Measurements from ENCODE around the gene GLI3.

The GLI3 gene

GRCh38 chr7:41974870-41975557 is 262.0 kb downstream of the GLI3 start:
- Mint-ChIP-seq H3K4me3 (no peak overlapping the region), H3K9me3 (no peaks in the 10 kb centered on the region), H3K27ac (no peak overlapping the region), H3K4me1 (no peaks in the 10 kb centered on the region), H3K27me3 (peaks cover 3% of the 10 kb centered on the region), H3K36me3 (no peaks in the 10 kb centered on the region)

- peaks cover 3% of the 10 kb centered on the region for H3K27me3 Mint-ChIP-seq
- H3K36me3 Mint-ChIP-seq = no peaks in the 10 kb centered on the region
- H3K9me3 Mint-ChIP-seq = no peaks in the 10 kb centered on the region
- H3K4me1 Mint-ChIP-seq = no peaks in the 10 kb centered on the region
- H3K27ac Mint-ChIP-seq = no peak overlapping the region
- no peak overlapping the region for H3K4me3 Mint-ChIP-seq
Observed at GRCh38 chr7:41973202-41973730, 263.7 kb downstream of the GLI3 start.

- no peaks in the 10 kb centered on the region for H3K9me3 Mint-ChIP-seq
- H3K4me3 Mint-ChIP-seq = no peak overlapping the region
- peaks cover 3% of the 10 kb centered on the region for H3K27me3 Mint-ChIP-seq
- H3K4me1 Mint-ChIP-seq = no peaks in the 10 kb centered on the region
- no peaks in the 10 kb centered on the region for H3K36me3 Mint-ChIP-seq
- H3K27ac Mint-ChIP-seq = no peak overlapping the region
Observed at GRCh38 chr7:41972776-41973175, 264.2 kb downstream of the GLI3 start.

- Mint-ChIP-seq H3K4me1 (no peaks in the 10 kb centered on the region), H3K4me3 (no peak overlapping the region), H3K9me3 (no peaks in the 10 kb centered on the region), H3K27me3 (peaks cover 3% of the 10 kb centered on the region), H3K27ac (no peak overlapping the region), H3K36me3 (no peaks in the 10 kb centered on the region)
Observed at GRCh38 chr7:41972270-41972669, 264.7 kb downstream of the GLI3 start.

GRCh38 chr7:41971640-41972187 is 265.3 kb downstream of the GLI3 start:
- peaks cover 3% of the 10 kb centered on the region for H3K27me3 Mint-ChIP-seq
- no peaks in the 10 kb centered on the region for H3K4me1 Mint-ChIP-seq
- no peak overlapping the region for H3K4me3 Mint-ChIP-seq
- no peaks in the 10 kb centered on the region for H3K36me3 Mint-ChIP-seq
- no peaks in the 10 kb centered on the region for H3K9me3 Mint-ChIP-seq
- H3K27ac Mint-ChIP-seq = no peak overlapping the region

- no peak overlapping the region for H3K4me3 Mint-ChIP-seq
- H3K27ac Mint-ChIP-seq = no peak overlapping the region
- H3K4me1 Mint-ChIP-seq = no peaks in the 10 kb centered on the region
- H3K27me3 Mint-ChIP-seq = peaks cover 3% of the 10 kb centered on the region
- no peaks in the 10 kb centered on the region for H3K36me3 Mint-ChIP-seq
- no peaks in the 10 kb centered on the region for H3K9me3 Mint-ChIP-seq
Observed at GRCh38 chr7:41970941-41971340, 266.1 kb downstream of the GLI3 start.

GRCh38 chr7:41969561-41970105 is 267.4 kb downstream of the GLI3 start:
- no peaks in the 10 kb centered on the region for H3K4me1 Mint-ChIP-seq
- H3K36me3 Mint-ChIP-seq = no peaks in the 10 kb centered on the region
- no peaks in the 10 kb centered on the region for H3K27me3 Mint-ChIP-seq
- no peak overlapping the region for H3K4me3 Mint-ChIP-seq
- H3K9me3 Mint-ChIP-seq = no peaks in the 10 kb centered on the region
- no peak overlapping the region for H3K27ac Mint-ChIP-seq

GRCh38 chr7:41967156-41967555 is 269.9 kb downstream of the GLI3 start:
- no peaks in the 10 kb centered on the region for H3K9me3 Mint-ChIP-seq

GRCh38 chr7:41965951-41966505 is 271.0 kb downstream of the GLI3 start:
- Mint-ChIP-seq H3K36me3 (no peaks in the 10 kb centered on the region), H3K9me3 (no peaks in the 10 kb centered on the region), H3K4me1 (no peaks in the 10 kb centered on the region), H3K4me3 (no peak overlapping the region), H3K27me3 (peaks cover 2% of the 10 kb centered on the region), H3K27ac (no peak overlapping the region)

More at GRCh38 chr7:41967156-41967555, 269.9 kb downstream of the GLI3 start:
- Mint-ChIP-seq H3K4me3 (no peak overlapping the region), H3K27ac (no peak overlapping the region), H3K27me3 (no peaks in the 10 kb centered on the region), H3K4me1 (no peaks in the 10 kb centered on the region), H3K36me3 (no peaks in the 10 kb centered on the region)

- Mint-ChIP-seq H3K9me3 (no peaks in the 10 kb centered on the region), H3K36me3 (no peaks in the 10 kb centered on the region), H3K27ac (no peak overlapping the region), H3K27me3 (peaks cover 5% of the 10 kb centered on the region), H3K4me3 (no peak overlapping the region), H3K4me1 (no peaks in the 10 kb centered on the region)
Observed at GRCh38 chr7:41964849-41965745, 271.9 kb downstream of the GLI3 start.

- Mint-ChIP-seq H3K4me1 (no peaks in the 10 kb centered on the region), H3K4me3 (no peak overlapping the region), H3K9me3 (no peaks in the 10 kb centered on the region), H3K36me3 (no peaks in the 10 kb centered on the region), H3K27me3 (peaks cover 7% of the 10 kb centered on the region), H3K27ac (no peak overlapping the region)
Observed at GRCh38 chr7:41964183-41964753, 272.7 kb downstream of the GLI3 start.

- Mint-ChIP-seq H3K4me1 (no peaks in the 10 kb centered on the region), H3K36me3 (no peaks in the 10 kb centered on the region), H3K4me3 (no peak overlapping the region), H3K27ac (no peak overlapping the region), H3K9me3 (no peaks in the 10 kb centered on the region), H3K27me3 (peaks cover 23% of the 10 kb centered on the region)
Observed at GRCh38 chr7:41956705-41957104, 280.3 kb downstream of the GLI3 start.

- H3K9me3 Mint-ChIP-seq = no peaks in the 10 kb centered on the region
- no peaks in the 10 kb centered on the region for H3K36me3 Mint-ChIP-seq
- H3K27me3 Mint-ChIP-seq = peaks cover 23% of the 10 kb centered on the region
- no peak overlapping the region for H3K4me3 Mint-ChIP-seq
- H3K27ac Mint-ChIP-seq = no peak overlapping the region
- H3K4me1 Mint-ChIP-seq = no peaks in the 10 kb centered on the region
Observed at GRCh38 chr7:41955893-41956675, 280.9 kb downstream of the GLI3 start.

- Mint-ChIP-seq H3K4me3 (no peak overlapping the region), H3K27me3 (peaks cover 23% of the 10 kb centered on the region), H3K4me1 (no peaks in the 10 kb centered on the region), H3K27ac (no peak overlapping the region), H3K36me3 (no peaks in the 10 kb centered on the region), H3K9me3 (no peaks in the 10 kb centered on the region)
Observed at GRCh38 chr7:41955451-41955850, 281.6 kb downstream of the GLI3 start.

Data from activated naive CD4-positive, alpha-beta T cell treated with anti-CD3 and anti-CD28 coated beads, Interleukin-2, amount 50 U/mL, for 24 hours (primary cell).